MCF 10A (cell line): ENCODE measurements around the gene SYT2. TPM values are rescaled to one million over a fixed set of nuclear protein-coding genes. Genes with fewer than 3 reads are reported as not detected.
"Not testable (repeated sequence)": the region's sequence is repeated elsewhere in the genome, so short reads cannot be mapped to it uniquely, and the experiment has no call there.

Experiments
- BruUV-seq: library from RNA; stranded (reverse); fragments of 400-500 nt; replicated peaks from 2 replicates; lab custom pipeline; 2021; lab: Mats Ljungman, UMichigan
- CTCF ChIA-PET: fragments of 300-600 bp; sonication (Branson Sonifier 250); formaldehyde crosslinking; extraction: SDS; loops from one replicate; lab custom pipeline; 2021; ENCODE audit warnings: antibody characterized with exemption, inconsistent platforms; lab: Yijun Ruan, JAX
- POLR2A ChIA-PET: fragments of 300-600, 350-650 bp; sonication (Branson Sonifier 250); formaldehyde crosslinking; extraction: SDS; loops from one replicate; lab custom pipeline; 2020; ENCODE audit warnings: antibody characterized with exemption, inconsistent platforms; lab: Yijun Ruan, JAX
- DNase-seq: peaks from one replicate; pipeline ENCODE4 v3.0.0-alpha.2; 2018; ENCODE audit not compliant: unreplicated experiment
- H3K27ac Mint-ChIP-seq: one replicate; pipeline ENCODE4 v1.8.0; 2022; ENCODE audit warnings: mild to moderate bottlenecking, low read depth, mixed read lengths; ENCODE audit not compliant: unreplicated experiment
- H3K27me3 Mint-ChIP-seq: one replicate; pipeline ENCODE4 v1.8.0; 2022; ENCODE audit warnings: mixed read lengths; ENCODE audit not compliant: insufficient read depth, unreplicated experiment
- H3K36me3 Mint-ChIP-seq: one replicate; pipeline ENCODE4 v1.8.0; 2022; ENCODE audit warnings: mild to moderate bottlenecking, moderate library complexity, mixed read lengths; ENCODE audit not compliant: insufficient read depth, unreplicated experiment
- H3K4me1 Mint-ChIP-seq: one replicate; pipeline ENCODE4 v1.8.0; 2022; ENCODE audit warnings: mixed read lengths; ENCODE audit not compliant: insufficient read depth, unreplicated experiment
- H3K4me3 Mint-ChIP-seq: one replicate; pipeline ENCODE4 v1.8.0; 2022; ENCODE audit warnings: mild to moderate bottlenecking, moderate library complexity, mixed read lengths; ENCODE audit not compliant: unreplicated experiment
- H3K9me3 Mint-ChIP-seq: one replicate; pipeline ENCODE4 v1.8.0; 2022; ENCODE audit warnings: mixed read lengths; ENCODE audit not compliant: unreplicated experiment
- CTCF ChIP-seq: fragments of 200-600 bp; IDR thresholded peaks from one replicate; pipeline ENCODE4 v1.8.0; 2022; ENCODE audit warnings: antibody characterized with exemption, mild to moderate bottlenecking; ENCODE audit not compliant: unreplicated experiment
- intact Hi-C: fragments of 100-400 bp; cut with micrococcal nuclease; formaldehyde crosslinking; loops from 2 replicates; pipeline ENCODE4 v1.14.1; 2022
- total RNA-seq: library from RNA; stranded (reverse); gene quantifications from 2 replicates; pipeline ENCODE4 v1.2.3, GENCODE V29; 2022

The SYT2 gene
- total RNA-seq, 1 experiment from 2014 or later = not detected

- no peak for DNase-seq
- TF ChIP-seq CTCF = no peak
- Mint-ChIP-seq H3K27ac (no peak overlapping the region), H3K4me1 (peaks cover 5% of the 10 kb centered on the region), H3K27me3 (no peaks in the 10 kb centered on the region), H3K4me3 (no peak overlapping the region), H3K9me3 (no peaks in the 10 kb centered on the region), H3K36me3 (peaks cover 3% of the 10 kb centered on the region)
- intact Hi-C loops = no loop called here
- ChIA-PET CTCF (interaction anchor here (1.0 kb wide), 1 partner anchor 83 kb away, joined by 5 read pairs; no protein-coding TSS in a partner anchor), POLR2A (interaction anchor here (0.7 kb wide), 1 partner anchor 17 kb away, joined by 3 read pairs; no protein-coding TSS in a partner anchor)
- no TSS peak for BruUV-seq
Observed at GRCh38 chr1:202547215-202547614, 163.0 kb downstream of the SYT2 start.

DNA sequence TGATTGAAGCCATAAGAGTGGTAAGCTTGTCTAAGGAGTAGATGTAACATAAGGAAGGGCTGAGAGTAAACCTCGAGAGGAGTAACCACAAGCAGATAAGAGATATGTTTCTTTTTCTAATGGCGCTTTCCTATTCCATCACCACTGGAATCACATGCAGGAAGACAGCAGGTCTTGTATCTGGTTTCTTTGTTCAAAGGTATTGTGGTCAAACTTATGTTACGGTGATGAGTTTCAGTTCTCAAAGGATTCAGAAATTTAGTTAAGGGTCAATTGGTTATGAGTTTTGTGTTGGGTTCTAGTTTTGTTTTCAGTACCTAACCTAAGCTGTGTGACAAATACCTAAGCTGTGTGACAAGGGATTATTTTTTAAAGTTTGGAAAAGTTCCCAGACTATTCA lies 163.5 kb downstream of the SYT2 start:
- H3K27me3 Mint-ChIP-seq, H3K36me3 Mint-ChIP-seq, H3K4me1 Mint-ChIP-seq, DNase-seq, BruUV-seq, H3K27ac Mint-ChIP-seq, H3K4me3 Mint-ChIP-seq, intact Hi-C loops, H3K9me3 Mint-ChIP-seq: not testable (repeated sequence)
- ChIA-PET POLR2A (interaction anchor here (0.7 kb wide), 2 partner anchors 16 to 186 kb away, joined by 3 read pairs; no protein-coding TSS in a partner anchor), CTCF (interaction anchor here (1.0 to 1.8 kb wide), 2 partner anchors 29 to 83 kb away, joined by 5 to 6 read pairs; no protein-coding TSS in a partner anchor)

GRCh38 chr1:202546377-202546776 lies 163.9 kb downstream of the SYT2 start:
- H3K36me3 Mint-ChIP-seq, DNase-seq, H3K27ac Mint-ChIP-seq, H3K4me1 Mint-ChIP-seq, H3K27me3 Mint-ChIP-seq, BruUV-seq, H3K4me3 Mint-ChIP-seq, H3K9me3 Mint-ChIP-seq, intact Hi-C loops: not testable (repeated sequence)
- POLR2A ChIA-PET = interaction anchor here (0.7 kb wide), 2 partner anchors 16 to 186 kb away, joined by 3 read pairs; no protein-coding TSS in a partner anchor
- CTCF ChIA-PET = interaction anchor here (1.0 to 1.8 kb wide), 2 partner anchors 29 to 82 kb away, joined by 5 to 6 read pairs; no protein-coding TSS in a partner anchor

DNA sequence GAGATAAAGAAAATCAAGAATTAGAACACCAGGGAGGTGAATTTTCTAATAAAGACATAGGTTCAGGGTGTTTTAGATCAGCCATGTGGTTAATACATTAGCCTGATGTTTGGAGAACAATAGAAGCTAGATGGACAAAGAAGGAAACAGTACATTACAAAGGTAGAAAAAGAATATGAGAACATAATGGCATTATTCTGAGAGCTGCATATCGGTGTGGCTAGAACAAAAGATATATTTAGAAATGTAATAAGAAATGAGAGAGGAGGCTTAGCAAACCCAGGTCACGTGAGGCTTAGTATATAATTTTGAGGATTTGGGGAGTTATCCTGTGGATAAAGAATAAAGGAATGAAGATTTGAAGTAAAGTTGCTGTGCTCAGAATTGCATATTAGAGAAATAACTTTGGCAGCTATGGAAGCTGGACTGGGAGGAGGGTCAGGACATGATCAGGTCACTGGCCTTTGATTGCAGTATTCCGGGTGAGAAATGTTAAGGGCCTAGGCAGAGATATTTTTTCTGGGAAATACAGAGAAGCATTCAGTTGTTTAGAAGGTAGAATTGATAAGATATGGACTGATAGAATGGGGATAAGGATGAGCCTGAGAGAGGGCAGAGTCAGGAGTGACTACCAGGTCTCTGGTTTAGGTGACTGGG lies 164.5 kb downstream of the SYT2 start:
- H3K4me3 Mint-ChIP-seq, POLR2A ChIA-PET, H3K36me3 Mint-ChIP-seq, H3K27ac Mint-ChIP-seq, BruUV-seq, DNase-seq, intact Hi-C loops, H3K4me1 Mint-ChIP-seq, H3K9me3 Mint-ChIP-seq, H3K27me3 Mint-ChIP-seq: not testable (repeated sequence)
- CTCF ChIA-PET = interaction anchor here (1.3 to 1.8 kb wide), 2 partner anchors 30 to 174 kb away, joined by 4 to 6 read pairs; no protein-coding TSS in a partner anchor

GRCh38 chr1:202544766-202545449 lies 165.3 kb downstream of the SYT2 start:
- H3K4me1 Mint-ChIP-seq, H3K9me3 Mint-ChIP-seq, POLR2A ChIA-PET, DNase-seq, BruUV-seq, H3K4me3 Mint-ChIP-seq, H3K27ac Mint-ChIP-seq, H3K36me3 Mint-ChIP-seq, H3K27me3 Mint-ChIP-seq, intact Hi-C loops: not testable (repeated sequence)
- CTCF ChIA-PET = interaction anchor here (0.7 to 1.8 kb wide), 3 partner anchors 10 to 175 kb away, joined by 3 to 6 read pairs (median 4); no protein-coding TSS in a partner anchor

DNA sequence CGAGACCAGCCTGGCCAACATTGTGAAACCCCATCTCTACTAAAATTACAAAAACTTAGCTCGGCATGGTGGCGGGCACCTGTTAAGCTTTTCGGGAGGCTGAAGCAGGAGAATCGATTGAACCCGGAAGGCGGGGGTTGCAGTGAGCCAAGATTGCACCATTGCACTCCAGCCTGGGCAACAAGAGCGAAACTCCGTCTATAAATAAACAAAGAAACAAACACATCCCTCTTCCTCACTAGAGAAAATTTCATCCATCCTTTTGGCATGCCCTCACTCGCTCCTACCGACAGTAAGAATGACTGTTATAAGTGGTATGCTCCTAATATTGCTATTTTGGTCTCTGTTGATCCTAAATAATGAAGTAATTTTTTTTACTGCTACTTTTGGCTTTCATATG lies 166.7 kb downstream of the SYT2 start:
- H3K27ac Mint-ChIP-seq, H3K9me3 Mint-ChIP-seq, intact Hi-C loops, BruUV-seq, DNase-seq, H3K27me3 Mint-ChIP-seq, H3K4me3 Mint-ChIP-seq, H3K36me3 Mint-ChIP-seq: not testable (repeated sequence)
- peaks cover 14% of the 10 kb centered on the region for H3K4me1 Mint-ChIP-seq
- CTCF ChIA-PET = interaction anchor here (0.7 to 1.2 kb wide), 4 partner anchors 13 to 354 kb away, joined by 3 read pairs; no protein-coding TSS in a partner anchor
- POLR2A ChIA-PET = interaction anchor here (0.6 kb wide), 1 partner anchor 46 kb away, joined by 3 read pairs; no protein-coding TSS in a partner anchor

GRCh38 chr1:202542415-202542814 lies 167.8 kb downstream of the SYT2 start:
- H3K4me1 Mint-ChIP-seq = peaks cover 16% of the 10 kb centered on the region
- H3K27ac Mint-ChIP-seq, intact Hi-C loops, H3K4me3 Mint-ChIP-seq, H3K9me3 Mint-ChIP-seq, H3K27me3 Mint-ChIP-seq, DNase-seq, H3K36me3 Mint-ChIP-seq, BruUV-seq, POLR2A ChIA-PET: not testable (repeated sequence)
- CTCF ChIA-PET = interaction anchor here (0.6 to 1.2 kb wide), 2 partner anchors 58 to 796 kb away, joined by 3 read pairs; no protein-coding TSS in a partner anchor

DNA sequence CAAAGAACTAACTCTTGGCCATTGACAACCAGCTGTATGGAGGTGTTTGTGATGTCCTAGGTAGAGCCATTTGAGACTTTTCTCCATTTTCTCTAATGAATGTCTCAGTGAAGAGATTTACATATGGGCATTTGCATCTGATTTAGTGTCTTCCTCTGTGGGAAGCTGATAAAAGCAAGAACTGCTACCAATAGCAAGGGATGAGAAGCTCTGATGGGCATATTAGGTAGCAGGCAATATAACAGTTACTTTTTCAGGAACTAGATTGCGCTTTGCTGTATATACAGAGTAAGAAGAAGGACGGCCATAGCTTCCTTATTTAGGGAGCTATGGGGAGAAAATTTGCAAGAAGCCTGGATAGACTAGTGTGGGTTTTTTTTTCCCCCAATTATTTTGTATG lies 169.4 kb downstream of the SYT2 start:
- BruUV-seq, intact Hi-C loops, H3K27ac Mint-ChIP-seq, DNase-seq, H3K4me3 Mint-ChIP-seq, H3K27me3 Mint-ChIP-seq, H3K9me3 Mint-ChIP-seq, H3K36me3 Mint-ChIP-seq: not testable (repeated sequence)
- CTCF ChIA-PET = interaction anchor here (0.6 to 1.9 kb wide), 5 partner anchors 21 to 832 kb away, joined by 3 to 5 read pairs (median 3); no protein-coding TSS in a partner anchor
- peaks cover 16% of the 10 kb centered on the region for H3K4me1 Mint-ChIP-seq
- POLR2A ChIA-PET = interaction anchor here (1.2 to 1.6 kb wide), 2 partner anchors 21 to 46 kb away, joined by 3 to 5 read pairs; no protein-coding TSS in a partner anchor
